ENCODE results near the gene NMS.

Gene NMS

DNA sequence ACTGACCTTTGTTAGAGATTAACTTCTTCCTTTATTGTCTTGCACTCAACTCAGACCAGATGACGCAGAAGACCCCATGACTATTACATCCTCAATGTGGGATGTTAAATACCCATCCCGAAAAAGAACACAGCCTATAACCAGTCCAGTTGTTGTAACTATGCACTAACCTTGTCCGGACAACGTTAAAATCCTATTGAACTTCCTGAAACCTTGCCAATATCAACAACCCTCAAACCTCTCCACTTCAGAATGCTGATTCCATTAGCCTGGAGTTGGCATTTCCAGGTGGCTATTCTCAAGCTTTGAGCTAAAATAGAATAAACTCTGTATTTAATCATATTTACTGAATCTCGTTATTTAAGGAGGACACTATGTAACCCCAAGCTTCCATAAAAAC, 13.6 kb downstream of the NMS start:
- DNase-seq (ENCODE audit: low read depth), result no peak
- H3K4me3 ChIP-seq (ENCODE audit: control insufficient read depth, low read depth, low read length), result no peak overlapping the region
- TF ChIP-seq, protein P1, sequence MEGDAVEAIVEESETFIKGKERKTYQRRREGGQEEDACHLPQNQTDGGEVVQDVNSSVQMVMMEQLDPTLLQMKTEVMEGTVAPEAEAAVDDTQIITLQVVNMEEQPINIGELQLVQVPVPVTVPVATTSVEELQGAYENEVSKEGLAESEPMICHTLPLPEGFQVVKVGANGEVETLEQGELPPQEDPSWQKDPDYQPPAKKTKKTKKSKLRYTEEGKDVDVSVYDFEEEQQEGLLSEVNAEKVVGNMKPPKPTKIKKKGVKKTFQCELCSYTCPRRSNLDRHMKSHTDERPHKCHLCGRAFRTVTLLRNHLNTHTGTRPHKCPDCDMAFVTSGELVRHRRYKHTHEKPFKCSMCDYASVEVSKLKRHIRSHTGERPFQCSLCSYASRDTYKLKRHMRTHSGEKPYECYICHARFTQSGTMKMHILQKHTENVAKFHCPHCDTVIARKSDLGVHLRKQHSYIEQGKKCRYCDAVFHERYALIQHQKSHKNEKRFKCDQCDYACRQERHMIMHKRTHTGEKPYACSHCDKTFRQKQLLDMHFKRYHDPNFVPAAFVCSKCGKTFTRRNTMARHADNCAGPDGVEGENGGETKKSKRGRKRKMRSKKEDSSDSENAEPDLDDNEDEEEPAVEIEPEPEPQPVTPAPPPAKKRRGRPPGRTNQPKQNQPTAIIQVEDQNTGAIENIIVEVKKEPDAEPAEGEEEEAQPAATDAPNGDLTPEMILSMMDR (conservative IDR thresholded peaks at IDR 0.05; ENCODE audit: control insufficient read depth, insufficient read depth, low read depth, low read length), result no peak

DNA sequence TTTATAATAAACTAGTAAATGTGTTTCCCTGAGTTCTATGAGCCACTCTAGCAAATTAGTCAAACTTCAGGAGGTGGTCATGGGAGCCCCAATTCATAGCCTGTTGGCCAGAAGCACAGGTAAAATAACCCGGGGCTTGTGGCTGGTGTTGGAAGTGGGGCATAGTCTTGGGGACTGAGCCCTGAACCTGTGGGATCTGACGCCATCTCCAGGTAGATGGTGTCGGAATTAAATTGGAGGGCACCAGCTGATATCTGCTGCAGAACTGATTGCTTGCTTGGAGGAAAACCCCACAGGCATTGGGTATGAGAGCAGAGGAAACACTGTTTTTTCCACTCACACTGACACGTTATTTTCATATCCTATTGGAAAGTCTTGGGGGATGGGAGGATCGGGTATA, 14.1 kb downstream of the NMS start:
- H3K4me3 ChIP-seq (ENCODE audit: control insufficient read depth, low read depth, low read length), result no peak overlapping the region
- TF ChIP-seq, protein P1 (conservative IDR thresholded peaks at IDR 0.05; ENCODE audit: control insufficient read depth, insufficient read depth, low read depth, low read length), result no peak
- no peak for DNase-seq (ENCODE audit: low read depth)

DNA sequence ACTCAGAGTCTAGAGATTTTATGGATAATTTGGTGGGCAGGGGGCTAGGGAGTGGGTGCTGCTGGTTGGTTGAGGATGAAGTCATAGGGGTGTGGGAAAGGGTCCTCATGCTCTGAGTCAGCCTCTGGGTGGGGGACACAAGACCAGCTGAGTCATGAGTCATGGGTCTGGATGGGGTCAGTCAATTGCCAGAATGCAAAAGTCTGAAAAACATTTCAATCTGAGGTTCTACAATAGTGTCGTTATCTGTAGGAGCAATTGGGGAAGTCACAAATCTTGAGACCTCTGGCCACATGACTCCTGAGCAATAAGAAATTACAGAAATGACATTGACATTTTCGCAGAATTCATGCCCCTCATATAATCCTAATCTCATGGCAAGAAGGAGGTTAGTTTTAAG, 15.1 kb downstream of the NMS start:
- TF ChIP-seq, protein P1 (conservative IDR thresholded peaks at IDR 0.05; ENCODE audit: control insufficient read depth, insufficient read depth, low read depth, low read length), result no peak
- H3K4me3 ChIP-seq (ENCODE audit: control insufficient read depth, low read depth, low read length), result no peak overlapping the region
- DNase-seq (ENCODE audit: low read depth), result no peak

DNA sequence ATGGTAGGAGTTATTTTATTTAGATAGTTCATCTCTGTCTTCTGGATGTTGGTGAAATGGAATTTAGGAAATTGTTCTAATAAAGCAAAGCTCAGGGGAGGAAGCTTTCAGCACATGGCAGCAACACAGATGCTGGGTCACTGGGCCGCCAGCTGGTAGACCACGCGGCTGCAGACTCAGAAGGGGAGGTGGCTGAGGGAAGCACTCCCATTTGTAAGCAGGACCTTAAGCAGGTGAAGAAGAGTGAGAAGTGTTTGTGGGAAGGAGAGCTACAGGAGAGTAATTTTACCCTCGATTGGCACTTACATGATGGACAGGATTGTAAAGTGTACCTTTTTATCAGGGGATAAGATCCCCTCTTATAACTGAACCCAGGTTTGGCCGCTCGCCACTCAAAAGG, 24.4 kb downstream of the NMS start:
- no peak overlapping the region for H3K4me3 ChIP-seq (ENCODE audit: control insufficient read depth, low read depth, low read length)
- TF ChIP-seq, protein P1 (conservative IDR thresholded peaks at IDR 0.05; ENCODE audit: control insufficient read depth, insufficient read depth, low read depth, low read length), result no peak
- no peak for DNase-seq (ENCODE audit: low read depth)

DNA sequence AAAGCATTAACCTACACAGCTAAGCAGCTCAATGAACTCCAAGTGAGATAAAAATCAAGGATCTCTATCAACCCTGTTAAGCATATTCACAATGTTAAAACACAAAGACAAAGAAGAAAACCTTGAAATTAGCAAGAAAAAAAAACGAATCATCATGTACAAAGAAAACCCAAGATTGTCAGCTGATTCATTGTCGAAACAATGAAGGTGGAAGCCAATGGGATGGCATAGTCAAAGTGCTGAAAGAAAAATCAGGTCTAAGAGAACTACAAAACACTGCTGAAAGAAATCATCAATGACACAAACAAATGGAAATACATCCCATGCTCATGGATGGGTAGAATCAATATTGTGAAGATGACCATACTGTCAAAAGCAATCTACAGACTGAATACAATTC, 32.5 kb downstream of the NMS start:
- no peak for DNase-seq (ENCODE audit: low read depth)
- no peak overlapping the region for H3K4me3 ChIP-seq (ENCODE audit: control insufficient read depth, low read depth, low read length)
- TF ChIP-seq, protein P1 (conservative IDR thresholded peaks at IDR 0.05; ENCODE audit: control insufficient read depth, insufficient read depth, low read depth, low read length), result no peak

DNA sequence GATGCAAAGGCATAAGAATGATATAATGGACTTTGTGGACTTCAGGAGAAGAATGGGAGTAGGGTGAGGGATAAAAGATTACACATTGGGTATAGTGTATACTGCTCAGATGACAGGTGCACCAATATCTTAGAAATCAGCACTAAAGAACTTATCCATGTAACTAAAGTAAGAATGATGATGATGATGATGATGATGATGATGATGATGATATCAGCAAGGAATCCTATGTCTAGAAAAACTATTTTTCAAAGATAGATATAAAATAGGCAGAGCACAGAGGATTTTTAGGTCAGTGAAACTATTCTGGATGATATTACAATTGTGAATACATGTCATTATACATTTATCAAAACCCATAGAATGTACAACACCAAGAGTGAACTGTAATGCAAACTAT, 34.3 kb downstream of the NMS start:
- no peak overlapping the region for H3K4me3 ChIP-seq (ENCODE audit: control insufficient read depth, low read depth, low read length)
- TF ChIP-seq, protein P1 (conservative IDR thresholded peaks at IDR 0.05; ENCODE audit: control insufficient read depth, insufficient read depth, low read depth, low read length), result no peak
- DNase-seq (ENCODE audit: low read depth), result no peak

DNA sequence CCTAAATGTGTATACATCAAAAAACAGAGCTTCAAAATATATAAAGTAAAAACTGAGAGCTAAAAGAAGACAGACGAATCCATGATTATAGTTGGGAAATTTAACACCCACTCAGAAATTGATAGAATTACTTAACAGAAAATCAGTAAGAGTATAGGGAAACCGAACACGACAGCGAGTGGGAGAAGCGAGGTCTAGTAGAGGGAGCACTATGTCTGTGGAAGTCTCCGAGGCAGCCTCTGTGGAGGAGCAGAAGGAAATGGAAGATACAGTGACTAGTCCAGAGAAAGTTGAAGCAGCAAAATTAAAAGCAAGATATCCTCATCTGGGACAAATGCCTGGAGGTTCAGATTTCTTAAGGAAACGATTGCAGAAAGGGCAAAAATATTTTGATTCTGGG, 38.8 kb downstream of the NMS start:
- no peak for DNase-seq (ENCODE audit: low read depth)
- TF ChIP-seq, protein P1 (conservative IDR thresholded peaks at IDR 0.05; ENCODE audit: control insufficient read depth, insufficient read depth, low read depth, low read length), result no peak
- no peak overlapping the region for H3K4me3 ChIP-seq (ENCODE audit: control insufficient read depth, low read depth, low read length)

Data from fibroblast of mammary gland (primary cell).